ENCODE measurements around the gene RPL36.
"Not testable (repeated sequence)": the region's sequence is repeated elsewhere in the genome, so short reads cannot be mapped to it uniquely, and the experiment has no call there.

The RPL36 gene

DNA sequence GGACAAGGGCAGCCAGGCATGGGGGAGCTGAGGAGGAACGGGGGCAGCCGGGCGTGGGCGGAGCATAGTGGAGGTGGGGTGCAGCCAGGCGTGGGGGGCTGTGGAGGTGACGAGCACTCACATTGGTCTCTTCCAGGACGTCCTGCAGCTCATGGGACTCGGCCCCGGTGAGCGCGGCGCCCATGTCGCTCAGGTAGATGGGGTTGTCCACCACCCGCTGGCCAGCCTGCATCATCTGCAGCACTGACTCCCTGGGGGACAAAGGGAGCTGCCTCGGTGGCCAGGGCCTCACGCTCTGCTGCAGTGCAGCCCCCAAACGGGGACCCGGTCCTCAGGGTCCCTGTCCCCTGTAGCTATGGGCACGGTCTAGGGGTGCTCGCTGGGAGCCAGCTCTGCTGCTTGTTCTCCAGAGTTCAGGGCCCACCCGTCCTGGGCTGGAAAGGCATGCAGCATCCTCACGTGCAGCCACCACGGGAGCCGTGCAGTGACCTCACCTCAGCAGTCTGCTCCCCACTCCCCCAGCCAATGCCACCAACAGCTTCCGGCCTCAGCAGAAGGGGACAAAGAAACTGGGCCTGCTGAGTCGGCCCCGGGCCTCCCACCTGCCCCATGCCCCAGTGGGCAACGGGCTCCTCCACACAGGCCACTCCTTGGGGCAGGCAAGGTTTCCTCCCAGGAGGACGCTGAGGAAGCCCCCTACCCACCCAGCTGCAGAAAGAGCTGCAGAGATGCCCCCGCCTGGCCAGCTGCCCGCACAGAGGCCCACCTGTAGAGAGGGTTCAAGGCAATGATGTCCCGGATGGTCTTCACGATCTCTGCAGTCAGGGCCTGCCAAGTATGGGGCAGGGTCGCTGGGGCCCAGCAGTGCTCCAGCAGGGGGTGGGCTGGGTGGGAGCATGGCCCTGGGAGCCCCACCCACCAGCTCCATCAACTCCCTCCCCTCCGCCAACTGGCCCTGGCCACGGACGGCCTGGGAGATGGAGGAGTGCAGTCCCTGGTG is 17.8 kb downstream of the RPL36 start:
- no peak for DNase-seq

DNA sequence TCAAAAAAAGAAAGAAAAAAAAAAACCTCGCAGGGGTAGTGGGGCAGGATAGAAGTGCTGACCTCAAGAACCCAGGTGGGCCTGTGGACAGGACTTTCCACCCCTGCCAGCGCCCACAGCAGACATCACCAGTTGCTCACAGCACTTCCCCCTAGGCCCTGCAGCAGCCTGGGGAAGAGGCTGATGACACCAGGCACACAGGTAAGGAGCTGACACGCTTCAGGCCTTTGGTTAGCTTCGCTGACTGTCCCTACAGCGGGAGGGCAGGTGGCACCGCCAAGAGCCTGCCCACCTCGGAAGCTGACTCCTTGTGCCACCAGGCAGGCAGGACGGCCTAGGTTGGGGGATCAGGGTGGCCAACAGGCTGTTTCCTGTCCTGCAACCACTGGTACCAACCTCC is 20.9 kb downstream of the RPL36 start:
- DNase-seq = no peak

DNA sequence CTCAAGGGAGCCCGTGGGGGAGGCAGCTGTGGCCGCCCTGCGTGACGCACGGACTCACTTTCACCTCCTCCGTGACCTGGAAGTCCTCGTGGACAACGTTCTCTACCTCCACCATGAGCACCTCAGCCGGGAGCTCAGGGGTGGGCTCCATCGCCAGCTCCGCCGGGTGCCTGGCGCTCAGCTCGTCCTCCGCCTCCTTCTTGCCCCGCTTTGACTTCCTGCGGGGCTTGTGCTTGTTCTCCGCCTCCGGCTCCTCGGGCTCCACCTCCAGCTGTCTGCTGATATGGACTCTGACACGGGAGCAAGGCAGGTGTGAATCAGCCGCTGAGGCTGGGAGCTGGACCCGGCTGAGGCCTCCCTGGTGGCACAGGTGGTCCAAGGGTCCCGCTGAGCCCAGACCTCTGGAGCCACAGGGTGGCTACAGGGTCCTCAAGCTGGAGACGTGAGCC is 21.6 kb downstream of the RPL36 start:
- DNase-seq = no peak

DNA sequence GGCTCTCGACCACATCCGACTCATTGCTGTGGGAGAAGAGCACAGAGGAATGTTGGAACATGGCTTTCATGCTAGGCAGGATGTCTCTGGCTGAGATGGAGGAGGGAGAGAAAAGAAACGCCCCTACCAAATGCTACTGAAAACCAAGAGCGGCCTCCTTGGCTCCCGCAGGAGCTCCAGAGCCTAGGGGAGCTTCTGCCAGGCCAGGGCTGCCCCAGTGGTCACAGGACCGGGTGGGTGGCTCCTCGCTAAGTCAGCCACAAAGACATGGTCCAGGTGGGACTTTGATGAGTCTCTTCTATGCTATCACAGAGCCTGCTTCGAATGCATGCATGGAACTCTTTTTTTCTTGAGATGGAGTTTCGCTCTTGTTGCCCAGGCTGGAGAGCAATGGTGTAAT is 23.1 kb downstream of the RPL36 start:
- no peak for DNase-seq

DNA sequence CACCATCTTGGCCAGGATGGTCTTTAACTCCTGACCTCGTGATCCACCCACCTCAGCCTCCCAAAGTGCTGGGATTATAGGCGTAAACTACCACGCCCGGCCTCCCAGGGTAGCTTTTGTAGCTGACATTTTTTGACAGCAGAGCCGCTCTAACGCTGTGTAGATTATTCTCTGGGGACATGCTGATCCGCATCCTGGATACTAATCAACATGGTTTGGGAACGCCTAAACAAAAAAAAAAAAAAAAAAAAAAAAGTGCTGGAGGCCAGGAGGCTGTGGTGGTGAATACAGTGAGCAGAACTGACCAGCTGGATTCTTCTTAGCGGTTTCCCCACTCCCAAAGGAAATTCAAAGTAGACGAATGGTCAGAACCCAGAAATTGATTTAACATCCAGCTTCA is 24.7 kb downstream of the RPL36 start:
- DNase-seq = no peak

DNA sequence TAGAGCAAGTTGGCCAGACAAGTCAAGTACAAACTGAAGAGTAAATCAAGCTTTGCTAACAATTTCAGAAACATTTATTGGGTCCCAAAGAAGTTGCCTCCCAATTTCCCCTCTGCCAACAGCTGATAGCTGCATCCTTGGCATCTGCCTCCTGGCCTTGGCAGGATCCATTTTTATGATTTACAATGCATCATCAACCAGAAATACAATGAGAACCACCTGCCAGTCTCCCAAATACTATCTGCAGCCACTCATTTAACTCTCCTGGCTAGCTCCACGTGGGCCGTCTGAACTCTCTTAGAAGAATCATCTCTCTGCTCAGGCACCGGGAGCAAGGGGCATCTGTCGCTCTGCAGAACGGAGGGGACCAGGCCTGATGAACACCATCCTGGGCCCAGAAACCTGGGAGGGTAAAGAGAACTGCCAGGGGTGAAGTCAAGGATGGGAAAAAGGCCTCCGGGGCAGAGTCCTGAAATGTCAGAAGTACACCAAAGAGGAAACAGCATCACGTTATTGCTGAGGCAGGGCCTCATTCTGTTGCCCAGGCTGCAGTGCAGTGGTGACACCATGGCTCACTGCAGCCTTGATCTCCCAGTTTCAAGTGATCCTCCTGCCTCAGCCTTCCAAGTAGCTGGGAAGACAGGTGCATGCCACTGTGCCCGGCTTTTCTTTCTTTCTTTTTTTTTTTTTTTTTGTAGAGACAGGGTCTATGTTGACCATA is 27.3 kb downstream of the RPL36 start:
- DNase-seq = no peak

DNA sequence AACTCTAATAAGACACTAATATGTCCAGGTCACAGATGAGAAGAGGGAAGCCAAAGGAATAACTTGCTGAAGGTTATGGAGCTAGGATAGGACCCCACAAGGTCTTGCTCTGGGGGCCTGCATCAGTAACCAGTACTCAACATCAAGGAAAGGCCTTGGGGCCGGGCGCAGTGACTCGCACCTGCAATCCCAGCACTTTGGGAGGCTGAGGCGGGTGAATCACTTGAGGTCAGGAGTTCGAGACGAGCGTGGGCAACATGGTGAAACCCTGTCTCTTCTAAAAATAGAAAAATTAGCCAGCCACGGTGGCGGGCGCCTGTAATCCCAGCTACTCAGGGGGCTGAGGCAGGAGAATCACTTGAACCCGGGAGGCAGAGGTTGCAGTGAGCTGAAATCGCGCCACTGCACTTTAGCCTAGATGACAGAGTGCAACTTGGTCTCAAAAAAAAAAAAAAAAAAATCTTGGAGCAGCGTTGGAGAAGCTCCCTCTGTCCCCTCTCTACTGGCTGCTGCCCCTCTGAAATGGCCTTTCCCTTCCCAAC is 28.0 kb downstream of the RPL36 start:
- DNase-seq = peak; percentile 70

DNA sequence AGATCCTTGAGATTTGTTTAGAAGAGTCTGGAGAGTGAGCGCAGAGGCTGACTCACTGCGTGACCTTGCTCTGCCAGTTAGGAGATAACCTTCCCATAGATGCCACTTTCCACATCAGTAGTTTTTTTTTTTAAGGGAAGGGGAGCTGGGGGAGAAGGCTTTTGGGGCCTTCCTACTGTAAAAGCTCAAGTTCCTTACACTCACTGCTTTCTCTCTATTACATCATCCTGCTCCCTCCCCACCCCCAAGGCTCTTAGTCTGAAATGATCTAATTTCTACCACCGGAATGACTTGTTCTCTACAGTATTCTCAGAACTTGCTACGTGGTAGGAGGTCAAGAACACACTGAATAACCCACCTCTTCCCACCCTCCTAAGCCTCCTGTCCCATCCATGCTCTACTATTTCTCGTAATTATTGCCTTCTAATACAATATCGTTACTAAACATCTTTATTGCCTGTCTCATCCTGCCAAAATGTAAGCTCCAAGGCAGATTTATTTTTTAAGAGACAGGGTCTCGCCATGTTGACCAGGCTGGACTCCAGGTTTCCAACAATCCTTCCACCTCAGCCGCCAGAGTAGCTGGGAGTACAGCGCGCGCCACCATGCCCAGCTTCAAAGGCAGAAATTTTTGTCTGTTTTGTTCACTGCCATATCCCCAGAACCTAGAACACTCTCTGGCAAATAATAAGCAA is 28.6 kb downstream of the RPL36 start:
- peak; percentile 95 for DNase-seq

DNA sequence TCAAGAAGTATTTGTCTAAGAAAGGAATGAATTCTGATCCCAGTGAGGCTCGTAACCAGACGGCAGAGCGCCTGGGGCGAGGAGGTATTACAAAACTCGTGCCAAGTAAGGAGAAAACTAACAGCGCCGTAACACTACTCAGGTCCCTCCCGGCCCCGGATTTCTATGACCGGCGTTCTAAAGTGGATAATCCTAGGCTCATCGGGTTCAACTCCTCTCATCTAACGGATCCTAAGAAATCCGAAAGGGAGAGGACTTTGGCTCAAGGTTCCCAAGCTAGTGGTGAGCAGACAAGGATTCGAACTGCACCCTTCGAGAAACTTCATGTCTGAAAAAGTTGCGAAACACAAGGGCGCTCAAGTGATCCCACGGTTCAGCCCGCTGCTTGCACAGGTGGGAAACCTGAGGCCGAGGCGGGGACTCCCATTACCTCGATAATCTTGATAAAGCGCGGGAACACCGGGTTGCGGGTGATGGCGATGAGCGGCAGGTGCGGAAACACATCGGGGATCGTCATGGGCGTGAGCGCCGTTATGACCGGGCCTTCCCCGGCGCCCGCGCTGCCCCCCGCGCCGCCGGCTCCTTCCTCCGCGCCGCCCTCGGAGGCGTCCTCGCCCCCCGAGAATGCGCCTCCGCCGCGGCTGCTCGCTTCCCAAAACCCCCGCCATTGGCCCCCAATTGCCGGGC is 29.3 kb downstream of the RPL36 start:
- peak; percentile 36 for DNase-seq

DNA sequence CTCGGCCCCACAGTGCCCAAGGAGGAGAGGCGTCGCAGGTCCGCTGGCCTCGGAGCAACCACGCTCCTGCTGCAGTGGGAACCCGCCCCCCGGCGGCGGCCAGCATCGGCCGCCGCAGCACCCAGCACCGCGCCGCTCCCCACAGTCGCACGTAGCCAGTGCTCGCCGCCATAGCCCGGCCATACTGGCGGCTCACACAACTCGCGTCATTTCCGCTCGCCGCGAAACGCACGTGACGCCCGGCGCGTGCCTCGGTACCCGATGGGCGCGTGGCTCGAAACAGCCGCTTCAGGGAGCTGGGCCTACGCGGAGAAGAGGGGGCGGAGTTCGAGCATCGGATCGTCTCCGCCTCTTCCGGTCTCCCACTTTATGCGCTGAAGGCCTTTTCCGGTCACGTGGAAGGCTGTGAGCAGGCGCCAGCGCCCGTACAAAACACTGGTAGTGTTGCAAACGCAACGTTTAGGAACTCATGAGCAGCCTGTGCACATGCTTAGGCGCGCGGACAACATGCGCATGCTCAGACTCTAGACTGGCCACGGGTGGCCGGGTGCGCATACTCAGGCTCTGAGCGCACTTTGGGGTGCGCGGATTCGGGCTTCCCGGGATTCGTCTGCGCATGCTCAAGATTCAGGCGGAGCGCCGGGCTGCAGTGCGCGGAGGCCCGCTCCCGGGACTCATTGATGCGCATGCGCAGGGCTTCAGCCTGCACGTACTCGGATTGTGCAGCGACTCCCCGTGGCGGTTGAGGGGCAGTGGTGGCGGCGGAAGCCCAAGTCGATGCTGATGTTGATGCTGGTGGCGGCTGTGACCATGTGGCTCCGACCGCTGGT is 30.1 kb downstream of the RPL36 start, which contains the start of the genes CATSPERD and LONP1:
CATSPERD (plus strand) TSS at position 677 of the 830 bp plus-strand sequence; CDS start at position 778, 101 bp downstream.
LONP1 (minus strand) TSS at position 186 of the 830 bp plus-strand sequence; CDS start at position 172, 14 bp downstream.
- DNase-seq = peak; percentile 100

DNA sequence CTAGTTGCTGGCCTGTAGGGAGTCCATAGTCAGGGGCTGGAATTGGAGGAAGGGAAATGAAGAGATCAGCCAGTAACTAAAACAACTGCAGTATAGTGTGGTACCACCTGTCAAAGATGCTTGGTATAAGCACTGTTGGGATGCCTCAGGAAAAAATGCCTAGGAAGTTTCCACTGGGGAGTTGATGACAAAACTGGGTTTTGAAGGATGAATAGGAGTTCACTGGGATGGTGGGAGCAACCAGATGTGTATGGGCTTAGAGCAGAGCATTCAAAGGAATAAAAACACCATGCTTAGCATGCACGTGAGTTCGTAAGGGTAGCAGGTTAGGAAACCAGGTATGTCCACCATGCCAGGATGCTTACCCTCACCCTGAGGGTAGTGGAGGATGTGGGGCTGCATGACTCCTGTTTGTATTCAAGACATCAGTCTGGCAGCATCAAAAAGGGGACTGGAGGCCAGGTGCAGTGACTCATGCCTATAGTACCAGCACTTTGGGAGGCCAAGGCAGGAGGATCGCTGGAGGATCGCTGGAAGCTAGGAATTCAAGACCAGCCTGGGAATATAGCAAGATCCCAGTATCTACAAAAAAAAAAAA is 37.5 kb downstream of the RPL36 start:
- DNase-seq = no peak

DNA sequence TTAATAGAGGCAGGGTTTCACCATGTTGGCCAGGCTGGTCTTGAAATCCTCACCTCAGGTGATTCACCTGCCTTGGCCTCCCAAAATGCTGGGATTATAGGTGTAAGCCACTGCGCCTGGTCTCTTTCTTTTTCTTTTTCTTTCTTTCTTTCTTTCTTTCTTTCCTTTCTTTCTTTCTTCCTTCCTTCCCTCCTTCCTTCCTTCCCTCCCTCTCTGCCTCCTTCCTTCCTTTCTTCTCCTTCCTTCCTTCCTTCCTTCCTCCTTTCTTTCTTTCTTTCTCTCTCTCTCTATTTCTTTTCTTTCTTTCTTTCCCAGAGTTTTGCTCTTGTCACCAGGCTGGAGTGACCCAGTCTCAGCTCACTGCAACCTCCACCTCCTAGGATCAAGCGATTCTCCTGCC is 43.1 kb downstream of the RPL36 start:
- DNase-seq = not testable (repeated sequence)

DNA sequence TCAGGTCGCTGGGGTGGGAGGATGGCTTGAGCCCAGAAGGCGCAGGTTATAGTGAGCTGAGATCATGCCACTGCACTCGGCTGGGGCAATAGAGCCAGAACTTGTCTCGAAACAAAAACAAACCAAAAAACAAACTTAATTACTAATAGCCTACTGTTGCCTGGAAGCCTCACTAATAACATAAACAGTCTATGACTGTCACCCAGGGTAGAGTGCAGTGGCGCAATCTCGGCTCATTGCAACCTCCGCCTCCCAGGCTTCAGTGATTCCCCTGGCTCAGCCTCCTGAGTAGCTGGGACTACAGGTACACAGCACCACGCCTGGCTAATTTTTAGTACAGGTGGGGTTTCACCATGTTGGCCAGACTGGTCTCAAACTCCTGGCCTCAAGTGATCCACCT is 48.3 kb downstream of the RPL36 start:
- no peak for DNase-seq
